ENCODE data around the gene MROH2A. TPM values are rescaled to one million over a fixed set of nuclear protein-coding genes. Genes with fewer than 3 reads are reported as not detected.

MROH2A gene
- total and polyA plus RNA-seq, 9 of the 15 experiments (the other 6 are each of a cell fraction or from before 2014, with no cell fraction given), result 0.03 TPM; not detected in 8

- CTCF ChIA-PET (ENCODE audit: low intra/inter-chr PET ratio), result no interaction called here
- DNase-seq (ENCODE audit: extremely low read depth in 1 of 4, low spot score in 3 of 4) (no peak), FAIRE-seq (no peak), ATAC-seq (no peak)
- in situ Hi-C loops (cut with MboI) (no loop called here), intact Hi-C loops (cut with micrococcal nuclease) (no loop called here)
- Histone ChIP-seq H3K9me3 (replicated peaks; ENCODE audit: control insufficient read depth, insufficient read depth, low read depth, low read length) (no peaks in the 10 kb centered on the region), H3K9ac (ENCODE audit: insufficient read depth in 1 of 2, low read depth in 2 of 2, low read length in 2 of 2) (no peak overlapping the region), H3K79me2 (ENCODE audit: control insufficient read depth, insufficient read depth, low read length) (no peaks in the 10 kb centered on the region), H3K27me3 (ENCODE audit: control insufficient read depth in 2 of 2, insufficient read depth in 2 of 2, low read length in 2 of 2) (peaks cover 0 to 13% of the 10 kb centered on the region in 2 experiments; a peak in 3 of 5 replicates), H3K4me1 (replicated peaks in 1 of 2; ENCODE audit: control insufficient read depth in 2 of 2, insufficient read depth in 2 of 2, low read length in 2 of 2) (no peaks in the 10 kb centered on the region), H3K9me1 (ENCODE audit: control insufficient read depth, insufficient read depth, low read length) (no peaks in the 10 kb centered on the region), H3K27ac (ENCODE audit: extremely low read depth, low read depth, low read length) (no peak overlapping the region), H2AFZ (ENCODE audit: low read depth, low read length) (no peak overlapping the region), H4K20me1 (replicated peaks; ENCODE audit: control insufficient read depth, insufficient read depth, low read length) (no peaks in the 10 kb centered on the region), H3K4me3 (no peak overlapping the region), H3K4me2 (ENCODE audit: insufficient read depth, low read length) (no peak overlapping the region), H3K36me3 (ENCODE audit: control insufficient read depth, insufficient read depth, low read length) (no peaks in the 10 kb centered on the region)
- WGBS (ENCODE audit: insufficient coverage, low coverage, missing lambda C conversion rate), result 4% methylated on average over 5 of the region's 5 CpGs
- no TSS peak for BruUV-seq (replicated peaks)
- POLR2A ChIA-PET, result no interaction called here
- TF ChIP-seq ZNF318 (IDR thresholded peaks at IDR 0.05; ENCODE audit: borderline replicate concordance in 1 of 2, low read depth in 1 of 2), result no peak
- no peak for TF ChIP-seq PRDM10 (IDR thresholded peaks at IDR 0.05; ENCODE audit: partially characterized antibody)
- TF ChIP-seq CCAR2 (IDR thresholded peaks at IDR 0.05; ENCODE audit: low read depth, low read length), result no peak
- TF ChIP-seq ZNF24 (IDR thresholded peaks at IDR 0.05), result no peak
- no peak for TF ChIP-seq HNRNPUL1 (IDR thresholded peaks at IDR 0.05; ENCODE audit: low read length)
- TF ChIP-seq NELFE (IDR thresholded peaks at IDR 0.05; ENCODE audit: insufficient read depth, insufficient read length), result no peak
- TF ChIP-seq RHOXF2B (CRISPR knock-in tag; conservative IDR thresholded peaks at IDR 0.05), result no peak
- no peak for TF ChIP-seq STAT6 (CRISPR knock-in tag; IDR thresholded peaks at IDR 0.05)
- no peak for TF ChIP-seq TCF7 (IDR thresholded peaks at IDR 0.05; ENCODE audit: borderline replicate concordance)
Measured at GRCh38 chr2:233772583-233772982, 5.5 kb upstream of the MROH2A start.
